Placental pericyte (primary cell): ENCODE results near the gene PAOX. TPM values are rescaled to one million over a fixed set of nuclear protein-coding genes. Genes with fewer than 3 reads are reported as not detected.

Source experiments
- small RNA-seq: library from RNA; depleted of rRNA; stranded (forward); fragments of <200 nt; gene quantifications from one replicate; pipeline ENCODE3, GENCODE V24; 2012; ENCODE audit warnings: low replicate concordance
- total RNA-seq: library from RNA; depleted of rRNA; stranded (reverse); fragments of >200 nt; gene quantifications from 2 replicates; pipeline ENCODE4 v1.2.3, GENCODE V29; 2012

PAOX gene
- total RNA-seq = 7.9 and 8.5 TPM in 2 replicates

GRCh38 chr10:133379152-133379800 lies at the start of gene PAOX:
PAOX (plus strand) TSS chr10:133379262; CDS start chr10:133379317, 55 bp downstream.

GRCh38 chr10:133336577-133337369 lies 42.3 kb upstream of the PAOX start, which contains the start of gene CALY:
CALY (minus strand) TSS chr10:133336896; CDS start chr10:133328989, 7,907 bp downstream.

GRCh38 chr10:133357285-133358161 lies 21.5 kb upstream of the PAOX start, which contains the start of gene FUOM:
FUOM (minus strand) TSS chr10:133358019; CDS start chr10:133358007, 12 bp downstream.

GRCh38 chr10:133373174-133374090 lies 5.6 kb upstream of the PAOX start, which contains the start of gene ECHS1:
ECHS1 (minus strand) TSS chr10:133373354; CDS start chr10:133373333, 21 bp downstream.

GRCh38 chr10:133394064-133394663 lies 15.1 kb downstream of the PAOX start, which contains the start of gene MTG1:
MTG1 (plus strand) TSS chr10:133394157; CDS start chr10:133394221, 64 bp downstream.

GRCh38 chr10:133424601-133425000 lies 45.5 kb downstream of the PAOX start, which contains the start of gene SPRN:
SPRN (minus strand) TSS chr10:133424625; CDS start chr10:133423681, 944 bp downstream.

Small RNA genes lying within 50 kb of the gene (small RNA-seq; reads per million reads assigned to genes)
- gene AL360181.4 (not detected), gene BANF1P2 (not detected), gene MIR3944 (not detected)

Other genes with a start within 250 kb of the PAOX start
- gene KNDC1, start 219.0 kb upstream of the PAOX start, total RNA-seq = under 0.01 and 0.66 TPM in 2 replicates
- gene UTF1, start 149.0 kb upstream of the PAOX start, total RNA-seq = not detected in 2 replicates
- not detected in 2 replicates for gene VENTX, start 141.4 kb upstream of the PAOX start, total RNA-seq
- gene ADAM8, start 102.4 kb upstream of the PAOX start, total RNA-seq = 2.6 and 18.3 TPM in 2 replicates
- 58.6 and 122 TPM in 2 replicates for gene TUBGCP2, start 70.4 kb upstream of the PAOX start, total RNA-seq
- 15.1 and 40.2 TPM in 2 replicates for gene ZNF511, start 70.3 kb upstream of the PAOX start, total RNA-seq
- not detected in 2 replicates for gene CALY, start 42.4 kb upstream of the PAOX start, total RNA-seq
- gene PRAP1, start 31.9 kb upstream of the PAOX start, total RNA-seq = not detected in 2 replicates
- gene FUOM, start 21.2 kb upstream of the PAOX start, total RNA-seq = 7.7 and 10.1 TPM in 2 replicates
- 49.7 and 62.7 TPM in 2 replicates for gene ECHS1, start 5.9 kb upstream of the PAOX start, total RNA-seq
- 33.9 and 36.1 TPM in 2 replicates for gene MTG1, start 14.9 kb downstream of the PAOX start, total RNA-seq
- under 0.01 TPM in 2 replicates for gene SPRN, start 45.4 kb downstream of the PAOX start, total RNA-seq
- 2.1 and 3.1 TPM in 2 replicates for gene SCART1, start 74.7 kb downstream of the PAOX start, total RNA-seq
- 0.57 and 3.5 TPM in 2 replicates for gene CYP2E1, start 148.1 kb downstream of the PAOX start, total RNA-seq
- gene SYCE1, start 186.3 kb downstream of the PAOX start, total RNA-seq = 8.3 and 9.7 TPM in 2 replicates
- not detected in 2 replicates for gene FRG2B, start 247.5 kb downstream of the PAOX start, total RNA-seq